Colonic mucosa (tissue), 4 donors: ENCODE data around the gene CCDC63. TPM values are rescaled to one million over a fixed set of nuclear protein-coding genes. Genes with fewer than 3 reads are reported as not detected.

Experiments used
- DNase-seq: peaks from one replicate; pipeline ENCODE4 v3.0.0-alpha.2; 2020
- H3K27ac ChIP-seq: fragments of 200-600 bp; one replicate; pipeline ENCODE4 v1.8.0; 2021
- H3K27me3 ChIP-seq: fragments of 200-600 bp; one replicate; pipeline ENCODE4 v1.8.0; 2021
- H3K36me3 ChIP-seq: fragments of 200-600 bp; one replicate; pipeline ENCODE4 v1.8.0; 2021
- H3K4me1 ChIP-seq: fragments of 200-600 bp; one replicate; pipeline ENCODE4 v1.8.0; 2021; ENCODE audit warnings: mild to moderate bottlenecking
- H3K4me3 ChIP-seq: fragments of 200-600 bp; one replicate; pipeline ENCODE4 v1.8.0; 2021
- H3K9ac ChIP-seq, 2 donors: one replicate each; pipeline ENCODE4 v1.7.0; 2013; ENCODE audit warnings: control low read depth in 2 of 2, low read depth in 2 of 2, low read length in 2 of 2
- H3K9me3 ChIP-seq: fragments of 200-600 bp; one replicate; pipeline ENCODE4 v1.8.0; 2021
- intact Hi-C: fragments of 100-400 bp; cut with DNase I; formaldehyde crosslinking; loops from one replicate; pipeline ENCODE4 v1.14.1; 2022
- total RNA-seq, 2 donors: library from RNA; stranded (reverse); fragmentation: NEBNext Ultra II Directional in 1 of 2; extraction: Animal tissue kit (Norgen Biotek cat#: 25700) in 1 of 2; gene quantifications; one replicate each; pipeline ENCODE4 v1.2.1, GENCODE V29; 2021
- TF ChIP-seq, protein P1 (sequence below): fragments of 200-600 bp; IDR thresholded peaks from one replicate; pipeline ENCODE4 v1.8.0; 2022; ENCODE audit warnings: antibody characterized with exemption, mild to moderate bottlenecking
- donor health status: healthy.
- donor health status: DM: no; HTN: no; CAD: no.
- donor health status: DM: no; HTN: no; CAD: no.

The CCDC63 gene
- total RNA-seq, 2 donors from 2014 or later = not detected

DNA sequence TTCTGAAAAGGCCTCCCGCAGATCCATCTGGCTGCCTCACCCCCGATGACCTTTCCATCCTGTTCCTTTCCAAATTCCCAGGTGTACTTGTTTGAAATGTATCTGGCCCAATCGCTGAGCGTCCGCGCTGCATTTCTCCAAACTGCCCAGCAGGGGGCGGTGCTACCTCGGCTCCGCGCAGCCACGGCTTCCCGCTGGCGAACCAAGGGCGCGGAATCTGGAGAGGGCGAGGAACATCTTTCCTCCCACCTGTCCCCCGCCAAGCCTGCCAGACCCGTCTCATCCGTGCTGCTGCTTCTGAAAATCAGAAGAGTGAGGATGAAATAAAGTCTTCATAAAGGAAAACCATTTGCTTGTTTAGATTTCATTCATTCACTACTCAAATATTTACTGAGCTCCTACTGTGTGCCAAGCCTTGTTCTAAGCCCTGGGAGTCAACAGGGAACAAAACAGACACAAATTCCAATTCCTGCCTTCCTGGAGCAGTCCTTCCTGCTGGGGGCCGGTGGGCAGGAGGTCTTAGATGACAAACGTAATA is 90.4 kb downstream of the CCDC63 start:
- peak; percentile 41 for DNase-seq
- Histone ChIP-seq H3K9ac (peak overlapping the region in 1 of 2 donors; percentile 24), H3K36me3 (no peaks in the 10 kb centered on the region), H3K4me3 (no peak overlapping the region), H3K27me3 (no peaks in the 10 kb centered on the region), H3K27ac (no peak overlapping the region), H3K9me3 (no peaks in the 10 kb centered on the region), H3K4me1 (no peaks in the 10 kb centered on the region)
- TF ChIP-seq, protein P1, sequence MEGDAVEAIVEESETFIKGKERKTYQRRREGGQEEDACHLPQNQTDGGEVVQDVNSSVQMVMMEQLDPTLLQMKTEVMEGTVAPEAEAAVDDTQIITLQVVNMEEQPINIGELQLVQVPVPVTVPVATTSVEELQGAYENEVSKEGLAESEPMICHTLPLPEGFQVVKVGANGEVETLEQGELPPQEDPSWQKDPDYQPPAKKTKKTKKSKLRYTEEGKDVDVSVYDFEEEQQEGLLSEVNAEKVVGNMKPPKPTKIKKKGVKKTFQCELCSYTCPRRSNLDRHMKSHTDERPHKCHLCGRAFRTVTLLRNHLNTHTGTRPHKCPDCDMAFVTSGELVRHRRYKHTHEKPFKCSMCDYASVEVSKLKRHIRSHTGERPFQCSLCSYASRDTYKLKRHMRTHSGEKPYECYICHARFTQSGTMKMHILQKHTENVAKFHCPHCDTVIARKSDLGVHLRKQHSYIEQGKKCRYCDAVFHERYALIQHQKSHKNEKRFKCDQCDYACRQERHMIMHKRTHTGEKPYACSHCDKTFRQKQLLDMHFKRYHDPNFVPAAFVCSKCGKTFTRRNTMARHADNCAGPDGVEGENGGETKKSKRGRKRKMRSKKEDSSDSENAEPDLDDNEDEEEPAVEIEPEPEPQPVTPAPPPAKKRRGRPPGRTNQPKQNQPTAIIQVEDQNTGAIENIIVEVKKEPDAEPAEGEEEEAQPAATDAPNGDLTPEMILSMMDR = peak; percentile 89
- intact Hi-C loops = loop anchor here (5.0 kb wide), 2 partner anchors 360 to 375 kb away; no protein-coding TSS in a partner anchor

DNA sequence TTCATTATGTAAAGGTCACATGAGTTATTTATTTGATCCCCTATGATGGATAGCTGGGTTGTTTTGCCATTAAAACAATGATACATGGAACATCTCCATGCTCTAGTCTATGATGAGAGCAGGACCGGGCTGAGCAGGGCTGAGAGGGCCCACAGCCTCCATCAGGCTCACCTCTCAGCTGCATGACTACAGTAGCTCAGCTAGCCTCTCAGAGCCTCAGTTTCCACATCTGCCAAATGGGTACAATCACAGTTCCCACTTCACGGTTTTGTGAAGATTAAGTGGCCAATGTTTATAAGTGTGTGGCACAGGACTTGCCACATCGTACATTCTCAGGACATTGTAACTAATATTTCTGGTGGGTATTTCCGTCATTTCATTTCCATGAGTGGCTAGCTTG is 93.5 kb downstream of the CCDC63 start:
- intact Hi-C loops = no loop called here

DNA sequence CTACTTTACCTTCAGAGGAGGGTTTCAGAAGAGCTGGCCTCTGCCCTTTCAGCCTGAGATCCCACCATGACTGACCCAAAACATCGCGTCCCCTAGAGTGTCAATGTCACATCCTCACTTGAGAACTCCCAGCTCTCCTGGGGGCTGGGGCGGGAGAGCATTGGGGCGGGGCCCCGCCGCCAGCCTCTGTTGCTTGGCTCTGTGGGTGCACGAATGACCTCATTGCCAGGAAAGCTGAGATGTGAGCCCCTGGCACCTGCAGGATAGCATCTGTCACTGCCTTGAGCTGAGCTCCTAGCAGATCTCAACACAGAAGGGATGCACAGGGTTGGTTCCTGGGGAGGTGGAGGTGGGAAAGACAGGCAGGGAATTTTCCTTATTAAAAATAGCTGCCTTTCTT is 94.1 kb downstream of the CCDC63 start:
- intact Hi-C loops = no loop called here
- Histone ChIP-seq H3K27ac (no peak overlapping the region), H3K4me3 (no peak overlapping the region), H3K9ac (no peak overlapping the region), H3K9me3 (no peaks in the 10 kb centered on the region), H3K4me1 (no peaks in the 10 kb centered on the region), H3K36me3 (no peaks in the 10 kb centered on the region), H3K27me3 (no peaks in the 10 kb centered on the region)
- no peak for DNase-seq
- TF ChIP-seq, protein P1 = no peak

More for the DNA sequence above, 93.5 kb downstream of the CCDC63 start:
- Histone ChIP-seq H3K4me1 (no peaks in the 10 kb centered on the region), H3K9me3 (no peaks in the 10 kb centered on the region), H3K4me3 (no peak overlapping the region), H3K9ac (no peak overlapping the region), H3K27me3 (no peaks in the 10 kb centered on the region), H3K27ac (no peak overlapping the region), H3K36me3 (no peaks in the 10 kb centered on the region)
- TF ChIP-seq, protein P1 = no peak
- DNase-seq = no peak

DNA sequence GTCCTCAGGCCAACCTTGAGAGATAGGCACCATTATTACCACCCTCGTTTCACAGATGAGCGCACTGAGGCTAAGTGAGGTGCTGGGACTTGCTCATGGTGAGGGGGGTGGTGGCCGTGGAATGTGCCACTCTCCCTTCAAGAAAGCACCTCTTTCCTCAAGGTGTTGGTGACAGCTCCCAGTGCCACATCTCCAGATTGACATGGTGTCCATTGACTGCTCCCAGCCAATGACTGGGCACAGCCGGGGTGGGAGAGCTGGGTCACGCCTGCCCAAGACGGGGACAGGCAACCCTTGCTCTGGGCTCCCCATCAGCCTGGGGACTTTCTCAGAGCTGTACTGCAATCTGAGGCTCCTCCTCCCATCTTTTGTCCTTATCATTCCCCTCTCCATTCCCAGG is 94.6 kb downstream of the CCDC63 start:
- Histone ChIP-seq H3K9me3 (no peaks in the 10 kb centered on the region), H3K9ac (no peak overlapping the region), H3K27ac (no peak overlapping the region), H3K4me1 (no peaks in the 10 kb centered on the region), H3K36me3 (no peaks in the 10 kb centered on the region), H3K27me3 (no peaks in the 10 kb centered on the region), H3K4me3 (no peak overlapping the region)
- DNase-seq = no peak
- intact Hi-C loops = no loop called here
- TF ChIP-seq, protein P1 = no peak

DNA sequence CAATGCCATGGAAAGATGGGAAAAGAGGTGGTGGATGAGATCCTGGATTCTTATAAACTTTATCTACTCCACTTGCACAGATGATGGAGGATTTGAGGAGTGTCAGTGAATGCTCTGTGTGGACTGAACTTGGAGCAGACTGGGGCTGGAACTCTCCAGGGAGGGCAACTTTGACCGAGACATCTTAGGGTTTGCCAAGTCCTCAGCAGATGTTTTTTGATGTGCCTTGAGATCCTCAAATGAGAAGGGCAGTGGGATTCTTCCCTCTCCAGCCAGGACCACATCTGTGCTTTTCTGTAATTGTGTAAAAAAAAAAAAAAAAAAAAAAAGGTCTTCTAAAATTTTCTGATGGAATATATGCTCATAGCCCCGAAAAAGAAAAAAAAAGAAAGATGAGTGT is 96.6 kb downstream of the CCDC63 start:
- intact Hi-C loops = no loop called here

More for the DNA sequence above, 96.6 kb downstream of the CCDC63 start:
- Histone ChIP-seq H3K4me1 (no peaks in the 10 kb centered on the region), H3K27me3 (no peaks in the 10 kb centered on the region), H3K36me3 (no peaks in the 10 kb centered on the region), H3K4me3 (no peak overlapping the region), H3K9ac (no peak overlapping the region), H3K27ac (no peak overlapping the region), H3K9me3 (no peaks in the 10 kb centered on the region)
- DNase-seq = no peak
- TF ChIP-seq, protein P1 = no peak
